GM23338 (cell line): ENCODE measurements around the gene HJURP. TPM values are rescaled to one million over a fixed set of nuclear protein-coding genes. Genes with fewer than 3 reads are reported as not detected.

Source experiments
- ATAC-seq: fragments of 200-7000 bp; cut with Tn5 transposase; 3 replicates; pipeline ENCODE4 v1.9.1; 2020
- DNase-seq: peaks from one replicate; pipeline ENCODE4 v3.0.0-alpha.2; 2015; ENCODE audit warnings: low spot score
- H2AFZ ChIP-seq: fragments of 200-600 bp; sonication (generic); 2 replicates; pipeline ENCODE4 v1.8.0; 2016; ENCODE audit warnings: antibody characterized with exemption, mild to moderate bottlenecking, moderate library complexity
- H3F3A ChIP-seq: fragments of 200-600 bp; sonication (generic); replicated peaks from 2 replicates; pipeline ENCODE4 v1.8.0; 2017; ENCODE audit warnings: antibody characterized with exemption, mixed run types, low read depth
- H3K27ac ChIP-seq: fragments of 200-600 bp; sonication (generic); 2 replicates; pipeline ENCODE4 v1.6.1; 2016; ENCODE audit warnings: low read depth
- H3K27me3 ChIP-seq: fragments of 200-600 bp; sonication (generic); 2 replicates; pipeline ENCODE4 v1.8.0; 2016; ENCODE audit warnings: mild to moderate bottlenecking, mixed run types, moderate library complexity; ENCODE audit not compliant: insufficient read depth
- H3K36me3 ChIP-seq: fragments of 200-600 bp; sonication (generic); 2 replicates; pipeline ENCODE4 v1.8.0; 2016; ENCODE audit warnings: mild to moderate bottlenecking; ENCODE audit not compliant: insufficient read depth
- H3K4me1 ChIP-seq: fragments of 200-600 bp; sonication (generic); 2 replicates; pipeline ENCODE4 v1.8.0; 2016; ENCODE audit warnings: mild to moderate bottlenecking, moderate library complexity; ENCODE audit not compliant: insufficient read depth
- H3K4me2 ChIP-seq: fragments of 200-600 bp; sonication (generic); 2 replicates; pipeline ENCODE4 v1.7.1; 2017; ENCODE audit warnings: mixed run types
- H3K4me3 ChIP-seq: fragments of 200-600 bp; sonication (generic); 2 replicates; pipeline ENCODE4 v1.6.1; 2016; ENCODE audit warnings: mixed run types
- H3K79me2 ChIP-seq: fragments of 200-600 bp; sonication (generic); replicated peaks from 2 replicates; pipeline ENCODE4 v1.8.0; 2017; ENCODE audit warnings: mild to moderate bottlenecking; ENCODE audit not compliant: insufficient read depth
- H3K9me2 ChIP-seq: fragments of 200-600 bp; sonication (generic); 2 replicates; pipeline ENCODE4 v1.8.0; 2017; ENCODE audit not compliant: insufficient read depth
- H4K20me1 ChIP-seq: fragments of 200-600 bp; sonication (generic); replicated peaks from 2 replicates; pipeline ENCODE4 v1.8.0; 2017; ENCODE audit warnings: mild to moderate bottlenecking; ENCODE audit not compliant: insufficient read depth
- H3K27ac Mint-ChIP-seq: 2 replicates; pipeline ENCODE4 v1.8.0; 2020; ENCODE audit warnings: inconsistent platforms, mild to moderate bottlenecking, moderate library complexity, mixed read lengths
- H3K27me3 Mint-ChIP-seq: 3 replicates; pipeline ENCODE4 v1.8.0; 2022; ENCODE audit warnings: low read depth, mild to moderate bottlenecking, moderate library complexity, mixed read lengths, inconsistent platforms; ENCODE audit not compliant: insufficient read depth, poor library complexity
- H3K36me3 Mint-ChIP-seq: 3 replicates; pipeline ENCODE4 v1.8.0; 2021; ENCODE audit warnings: low read depth, mild to moderate bottlenecking, inconsistent platforms, moderate library complexity, mixed read lengths
- H3K4me1 Mint-ChIP-seq: 3 replicates; pipeline ENCODE4 v1.8.0; 2020; ENCODE audit warnings: mild to moderate bottlenecking, inconsistent platforms, mixed read lengths
- H3K4me3 Mint-ChIP-seq: 3 replicates; pipeline ENCODE4 v1.8.0; 2021; ENCODE audit warnings: moderate library complexity, mild to moderate bottlenecking, inconsistent platforms, mixed read lengths
- H3K9me3 Mint-ChIP-seq: 3 replicates; pipeline ENCODE4 v1.8.0; 2020; ENCODE audit warnings: moderate library complexity, mild to moderate bottlenecking, inconsistent platforms, mixed read lengths
- EZH2phosphoT487 ChIP-seq: fragments of 200-600 bp; sonication (generic); IDR thresholded peaks from one replicate; pipeline ENCODE4 v1.8.1; 2018; ENCODE audit warnings: antibody characterized with exemption; ENCODE audit not compliant: unreplicated experiment
- POLR2AphosphoS5 ChIP-seq: IDR thresholded peaks from 2 replicates; pipeline ENCODE4 v1.6.1; 2016; ENCODE audit warnings: antibody characterized with exemption, low read depth
- ZNF114 ChIP-seq: fragments of 250-450 bp; sonication (Bioruptor Pico); IDR thresholded peaks from 2 replicates; pipeline ENCODE4 v1.5.0; 2020; ENCODE audit warnings: mild to moderate bottlenecking, moderate library complexity
- ZNF331 ChIP-seq: fragments of 250-450 bp; sonication (Bioruptor Pico); IDR thresholded peaks from 2 replicates; pipeline ENCODE4 v1.5.0; 2020; ENCODE audit warnings: low read depth, mild to moderate bottlenecking, moderate library complexity
- polyA plus RNA-seq: library from polyadenylated mRNA; unstranded; fragments of >200 nt; fragmentation: Nextera tagmentation; extraction: Ambion mirVana; gene quantifications from 2 replicates; pipeline ENCODE4 v1.2.1, GENCODE V29; 2016
- total RNA-seq: library from RNA; depleted of rRNA; stranded (reverse); fragments of >200 nt; shearing (Covaris generic); gene quantifications from 2 replicates; pipeline ENCODE4 v1.2.3, GENCODE V29; 2014
- TF ChIP-seq, protein P1 (sequence below): fragments of 250-450 bp; sonication (Bioruptor Pico); IDR thresholded peaks from 2 replicates; pipeline ENCODE4 v1.5.0; 2020; ENCODE audit warnings: mild to moderate bottlenecking, moderate library complexity
- TF ChIP-seq, protein P2 (sequence below): IDR thresholded peaks from 2 replicates; pipeline ENCODE4 v1.6.1; 2016; ENCODE audit warnings: antibody characterized with exemption

The HJURP gene
- total and polyA plus RNA-seq, 2 experiments from 2014 or later, result 42.9 to 49.2 TPM

DNA sequence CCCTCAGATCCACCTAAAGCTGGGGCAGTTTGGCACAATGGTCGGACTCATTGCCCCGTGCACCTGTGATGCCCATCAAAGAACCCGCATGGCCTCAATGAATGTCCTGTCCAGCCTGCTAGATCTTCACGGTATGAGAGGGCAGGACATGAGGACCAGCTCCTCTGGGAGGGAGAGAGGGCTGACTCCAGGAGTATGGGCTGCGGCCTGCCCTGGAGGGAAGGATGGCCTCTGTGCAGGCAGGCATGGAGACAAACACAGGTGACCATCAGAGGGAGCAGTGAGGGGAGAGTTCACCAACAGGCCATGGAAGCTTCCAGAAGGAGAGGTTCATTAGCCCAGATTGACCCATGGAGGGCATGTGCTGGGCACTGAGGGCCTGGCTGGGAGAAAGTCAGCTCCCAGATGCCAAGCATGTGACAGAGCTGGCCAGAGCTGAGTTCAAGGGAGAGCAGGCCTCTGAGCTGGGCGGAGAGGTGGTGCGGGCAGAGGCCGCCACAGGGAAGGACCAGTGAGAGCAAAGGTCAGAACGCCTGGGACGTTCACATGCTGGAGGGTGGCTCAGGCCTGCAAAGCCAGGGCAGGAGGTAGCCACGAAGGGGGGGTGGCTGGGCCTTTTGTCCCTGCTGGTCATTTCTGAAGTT, 36.2 kb downstream of the HJURP start (continued):
- TF ChIP-seq, protein P1, sequence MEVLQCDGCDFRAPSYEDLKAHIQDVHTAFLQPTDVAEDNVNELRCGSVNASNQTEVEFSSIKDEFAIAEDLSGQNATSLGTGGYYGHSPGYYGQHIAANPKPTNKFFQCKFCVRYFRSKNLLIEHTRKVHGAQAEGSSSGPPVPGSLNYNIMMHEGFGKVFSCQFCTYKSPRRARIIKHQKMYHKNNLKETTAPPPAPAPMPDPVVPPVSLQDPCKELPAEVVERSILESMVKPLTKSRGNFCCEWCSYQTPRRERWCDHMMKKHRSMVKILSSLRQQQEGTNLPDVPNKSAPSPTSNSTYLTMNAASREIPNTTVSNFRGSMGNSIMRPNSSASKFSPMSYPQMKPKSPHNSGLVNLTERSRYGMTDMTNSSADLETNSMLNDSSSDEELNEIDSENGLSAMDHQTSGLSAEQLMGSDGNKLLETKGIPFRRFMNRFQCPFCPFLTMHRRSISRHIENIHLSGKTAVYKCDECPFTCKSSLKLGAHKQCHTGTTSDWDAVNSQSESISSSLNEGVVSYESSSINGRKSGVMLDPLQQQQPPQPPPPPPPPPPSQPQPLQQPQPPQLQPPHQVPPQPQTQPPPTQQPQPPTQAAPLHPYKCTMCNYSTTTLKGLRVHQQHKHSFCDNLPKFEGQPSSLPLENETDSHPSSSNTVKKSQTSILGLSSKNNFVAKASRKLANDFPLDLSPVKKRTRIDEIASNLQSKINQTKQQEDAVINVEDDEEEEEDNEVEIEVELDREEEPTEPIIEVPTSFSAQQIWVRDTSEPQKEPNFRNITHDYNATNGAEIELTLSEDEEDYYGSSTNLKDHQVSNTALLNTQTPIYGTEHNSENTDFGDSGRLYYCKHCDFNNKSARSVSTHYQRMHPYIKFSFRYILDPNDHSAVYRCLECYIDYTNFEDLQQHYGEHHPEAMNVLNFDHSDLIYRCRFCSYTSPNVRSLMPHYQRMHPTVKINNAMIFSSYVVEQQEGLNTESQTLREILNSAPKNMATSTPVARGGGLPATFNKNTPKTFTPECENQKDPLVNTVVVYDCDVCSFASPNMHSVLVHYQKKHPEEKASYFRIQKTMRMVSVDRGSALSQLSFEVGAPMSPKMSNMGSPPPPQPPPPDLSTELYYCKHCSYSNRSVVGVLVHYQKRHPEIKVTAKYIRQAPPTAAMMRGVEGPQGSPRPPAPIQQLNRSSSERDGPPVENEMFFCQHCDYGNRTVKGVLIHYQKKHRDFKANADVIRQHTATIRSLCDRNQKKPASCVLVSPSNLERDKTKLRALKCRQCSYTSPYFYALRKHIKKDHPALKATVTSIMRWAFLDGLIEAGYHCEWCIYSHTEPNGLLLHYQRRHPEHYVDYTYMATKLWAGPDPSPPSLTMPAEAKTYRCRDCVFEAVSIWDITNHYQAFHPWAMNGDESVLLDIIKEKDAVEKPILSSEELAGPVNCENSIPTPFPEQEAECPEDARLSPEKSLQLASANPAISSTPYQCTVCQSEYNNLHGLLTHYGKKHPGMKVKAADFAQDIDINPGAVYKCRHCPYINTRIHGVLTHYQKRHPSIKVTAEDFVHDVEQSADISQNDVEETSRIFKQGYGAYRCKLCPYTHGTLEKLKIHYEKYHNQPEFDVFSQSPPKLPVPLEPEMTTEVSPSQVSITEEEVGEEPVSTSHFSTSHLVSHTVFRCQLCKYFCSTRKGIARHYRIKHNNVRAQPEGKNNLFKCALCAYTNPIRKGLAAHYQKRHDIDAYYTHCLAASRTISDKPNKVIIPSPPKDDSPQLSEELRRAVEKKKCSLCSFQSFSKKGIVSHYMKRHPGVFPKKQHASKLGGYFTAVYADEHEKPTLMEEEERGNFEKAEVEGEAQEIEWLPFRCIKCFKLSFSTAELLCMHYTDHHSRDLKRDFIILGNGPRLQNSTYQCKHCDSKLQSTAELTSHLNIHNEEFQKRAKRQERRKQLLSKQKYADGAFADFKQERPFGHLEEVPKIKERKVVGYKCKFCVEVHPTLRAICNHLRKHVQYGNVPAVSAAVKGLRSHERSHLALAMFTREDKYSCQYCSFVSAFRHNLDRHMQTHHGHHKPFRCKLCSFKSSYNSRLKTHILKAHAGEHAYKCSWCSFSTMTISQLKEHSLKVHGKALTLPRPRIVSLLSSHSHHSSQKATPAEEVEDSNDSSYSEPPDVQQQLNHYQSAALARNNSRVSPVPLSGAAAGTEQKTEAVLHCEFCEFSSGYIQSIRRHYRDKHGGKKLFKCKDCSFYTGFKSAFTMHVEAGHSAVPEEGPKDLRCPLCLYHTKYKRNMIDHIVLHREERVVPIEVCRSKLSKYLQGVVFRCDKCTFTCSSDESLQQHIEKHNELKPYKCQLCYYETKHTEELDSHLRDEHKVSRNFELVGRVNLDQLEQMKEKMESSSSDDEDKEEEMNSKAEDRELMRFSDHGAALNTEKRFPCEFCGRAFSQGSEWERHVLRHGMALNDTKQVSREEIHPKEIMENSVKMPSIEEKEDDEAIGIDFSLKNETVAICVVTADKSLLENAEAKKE (CRISPR knock-in tag), result no peak
- TF ChIP-seq EZH2phosphoT487 (no peak), ZNF114 (CRISPR knock-in tag) (no peak), ZNF331 (CRISPR knock-in tag) (no peak), POLR2AphosphoS5 (no peak)
- TF ChIP-seq, protein P2, sequence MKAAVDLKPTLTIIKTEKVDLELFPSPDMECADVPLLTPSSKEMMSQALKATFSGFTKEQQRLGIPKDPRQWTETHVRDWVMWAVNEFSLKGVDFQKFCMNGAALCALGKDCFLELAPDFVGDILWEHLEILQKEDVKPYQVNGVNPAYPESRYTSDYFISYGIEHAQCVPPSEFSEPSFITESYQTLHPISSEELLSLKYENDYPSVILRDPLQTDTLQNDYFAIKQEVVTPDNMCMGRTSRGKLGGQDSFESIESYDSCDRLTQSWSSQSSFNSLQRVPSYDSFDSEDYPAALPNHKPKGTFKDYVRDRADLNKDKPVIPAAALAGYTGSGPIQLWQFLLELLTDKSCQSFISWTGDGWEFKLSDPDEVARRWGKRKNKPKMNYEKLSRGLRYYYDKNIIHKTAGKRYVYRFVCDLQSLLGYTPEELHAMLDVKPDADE, result no peak

DNA sequence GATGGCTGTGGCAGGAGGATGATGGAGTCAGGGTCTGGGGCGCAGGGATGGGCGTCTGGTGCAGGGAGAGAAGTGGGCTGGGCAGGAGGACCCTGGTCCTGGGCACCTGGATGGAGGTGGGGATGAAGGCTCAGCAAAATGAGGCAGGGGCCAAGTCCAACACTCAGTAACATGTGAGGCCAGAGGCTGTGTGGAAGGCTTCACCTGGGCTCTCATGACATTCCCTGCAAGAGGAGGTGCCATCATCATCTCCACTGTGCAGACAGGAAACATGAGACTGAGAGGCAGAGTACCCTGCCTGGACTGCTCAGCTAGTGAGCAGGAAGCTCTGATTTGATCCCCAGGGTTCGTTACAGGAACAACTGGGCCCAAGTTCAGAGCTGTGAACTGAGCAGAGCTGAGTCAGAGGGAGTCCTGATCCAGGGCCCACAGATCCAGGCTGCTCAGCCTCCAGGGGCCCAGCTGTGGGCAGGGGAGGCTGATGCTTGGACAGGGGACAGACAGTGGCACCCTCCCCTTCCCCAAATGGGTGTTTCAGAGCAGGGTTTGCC, 36.9 kb downstream of the HJURP start:
- H3K4me3 Mint-ChIP-seq, result no peak overlapping the region
- H3K9me2 ChIP-seq, result peaks cover 6% of the 10 kb centered on the region; the same call in 1 of the 2 replicates
- no peak overlapping the region for H3K27ac Mint-ChIP-seq
- TF ChIP-seq, protein P1 (CRISPR knock-in tag), result no peak
- TF ChIP-seq, protein P2, result no peak

More for the DNA sequence above, 36.9 kb downstream of the HJURP start:
- Histone ChIP-seq H3K27me3 (no peaks in the 10 kb centered on the region), H3K27ac (no peak overlapping the region), H3K4me2 (no peak overlapping the region), H3K4me1 (no peaks in the 10 kb centered on the region), H4K20me1 (no peaks in the 10 kb centered on the region), H3K4me3 (no peak overlapping the region), H3K79me2 (no peaks in the 10 kb centered on the region), H3F3A (no peaks in the 10 kb centered on the region), H3K36me3 (no peaks in the 10 kb centered on the region), H2AFZ (no peak overlapping the region)
- ATAC-seq (no peak), DNase-seq (no peak)
- Mint-ChIP-seq H3K9me3 (no peaks in the 10 kb centered on the region), H3K36me3 (no peaks in the 10 kb centered on the region), H3K4me1 (no peaks in the 10 kb centered on the region; the same call in 2 of the 3 replicates), H3K27me3 (peaks cover 12% of the 10 kb centered on the region)
